Measurements from ENCODE around the gene MYORG.

DNA sequence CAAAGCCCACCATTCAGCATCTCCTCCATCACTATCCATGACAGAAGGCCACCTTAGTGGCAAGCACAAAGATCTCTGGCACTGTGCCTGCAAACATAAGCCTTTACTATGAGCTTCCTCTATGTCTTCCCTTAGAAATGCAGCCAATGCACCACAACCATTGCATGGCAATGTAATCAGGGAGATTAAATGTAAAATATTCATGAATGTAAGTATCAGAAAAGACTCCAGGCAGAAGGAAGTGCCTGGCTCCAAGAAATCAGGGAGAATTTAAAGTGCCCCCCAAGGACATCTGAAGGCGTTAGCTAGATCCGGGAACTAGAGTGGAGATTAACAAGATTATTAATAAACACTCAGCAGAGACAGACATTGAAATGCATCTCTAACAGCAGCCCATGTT, 32.5 kb upstream of the MYORG start:
- TF ChIP-seq POLR2AphosphoS5 (IDR thresholded peaks at IDR 0.05) = no peak
- TF ChIP-seq, protein P1, sequence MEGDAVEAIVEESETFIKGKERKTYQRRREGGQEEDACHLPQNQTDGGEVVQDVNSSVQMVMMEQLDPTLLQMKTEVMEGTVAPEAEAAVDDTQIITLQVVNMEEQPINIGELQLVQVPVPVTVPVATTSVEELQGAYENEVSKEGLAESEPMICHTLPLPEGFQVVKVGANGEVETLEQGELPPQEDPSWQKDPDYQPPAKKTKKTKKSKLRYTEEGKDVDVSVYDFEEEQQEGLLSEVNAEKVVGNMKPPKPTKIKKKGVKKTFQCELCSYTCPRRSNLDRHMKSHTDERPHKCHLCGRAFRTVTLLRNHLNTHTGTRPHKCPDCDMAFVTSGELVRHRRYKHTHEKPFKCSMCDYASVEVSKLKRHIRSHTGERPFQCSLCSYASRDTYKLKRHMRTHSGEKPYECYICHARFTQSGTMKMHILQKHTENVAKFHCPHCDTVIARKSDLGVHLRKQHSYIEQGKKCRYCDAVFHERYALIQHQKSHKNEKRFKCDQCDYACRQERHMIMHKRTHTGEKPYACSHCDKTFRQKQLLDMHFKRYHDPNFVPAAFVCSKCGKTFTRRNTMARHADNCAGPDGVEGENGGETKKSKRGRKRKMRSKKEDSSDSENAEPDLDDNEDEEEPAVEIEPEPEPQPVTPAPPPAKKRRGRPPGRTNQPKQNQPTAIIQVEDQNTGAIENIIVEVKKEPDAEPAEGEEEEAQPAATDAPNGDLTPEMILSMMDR (IDR thresholded peaks at IDR 0.05) = no peak

Measured in prostate gland (tissue), 2 donors.